Neuronal stem cell (in vitro differentiated cells): ENCODE data around the gene MACC1.

Experiments used
- DNase-seq: peaks from one replicate; pipeline ENCODE4 v3.0.0-alpha.2; 2013; ENCODE audit warnings: low spot score
- H2AFZ ChIP-seq: one replicate; pipeline ENCODE4 v1.6.1; 2013; ENCODE audit warnings: mild to moderate bottlenecking, low read length, inconsistent platforms
- H2AK5ac ChIP-seq: 2 replicates; pipeline ENCODE4 v1.6.1; 2013; ENCODE audit warnings: low read depth, mild to moderate bottlenecking, inconsistent platforms, low read length, moderate library complexity, mixed read lengths
- H2BK120ac ChIP-seq: 2 replicates; pipeline ENCODE4 v1.6.1; 2013; ENCODE audit warnings: low read depth, mild to moderate bottlenecking, inconsistent platforms, low read length, moderate library complexity, mixed read lengths
- H2BK12ac ChIP-seq: one replicate; pipeline ENCODE4 v1.6.1; 2013; ENCODE audit warnings: low read length, inconsistent platforms
- H2BK15ac ChIP-seq: 2 replicates; pipeline ENCODE4 v1.6.1; 2013; ENCODE audit warnings: mild to moderate bottlenecking, low read length, inconsistent platforms, mixed read lengths
- H2BK5ac ChIP-seq: one replicate; pipeline ENCODE4 v1.6.1; 2013; ENCODE audit warnings: inconsistent platforms, mild to moderate bottlenecking, low read length, moderate library complexity
- H3K14ac ChIP-seq: one replicate; pipeline ENCODE4 v1.6.1; 2013; ENCODE audit warnings: low read length, inconsistent platforms
- H3K18ac ChIP-seq: 2 replicates; pipeline ENCODE4 v1.6.1; 2013; ENCODE audit warnings: low read length, inconsistent platforms
- H3K23ac ChIP-seq: 2 replicates; pipeline ENCODE4 v1.6.1; 2013; ENCODE audit warnings: low read depth, mild to moderate bottlenecking, mixed read lengths, low read length, inconsistent platforms; ENCODE audit not compliant: poor library complexity
- H3K27ac ChIP-seq: replicated peaks from 3 replicates; pipeline ENCODE4 v1.5.1; 2013; ENCODE audit warnings: low read length, inconsistent platforms
- H3K27me3 ChIP-seq, 3 experiments: 2 replicates each; pipeline ENCODE4 v1.6.1; 2013; ENCODE audit warnings: low read length in 3 of 3, mild to moderate bottlenecking in 2 of 3, inconsistent platforms in 1 of 3, low read depth in 1 of 3, mixed read lengths in 1 of 3, moderate library complexity in 1 of 3; ENCODE audit not compliant: control insufficient read depth in 3 of 3, insufficient read depth in 3 of 3
- H3K36me3 ChIP-seq, 2 donors: replicated peaks in 1 of 2; 2 replicates each; pipeline ENCODE4 v1.6.1; 2013; ENCODE audit warnings: low read length in 2 of 2; ENCODE audit not compliant: control insufficient read depth in 2 of 2, insufficient read depth in 2 of 2
- H3K4ac ChIP-seq: 2 replicates; pipeline ENCODE4 v1.6.1; 2013; ENCODE audit warnings: inconsistent platforms, mild to moderate bottlenecking, low read length, moderate library complexity
- H3K4me1 ChIP-seq, 2 donors: 1 replicate in 1 of 2; 2 replicates in 1 of 2; pipeline ENCODE4 v1.6.1; 2013; ENCODE audit warnings: low read length in 2 of 2, low read depth in 1 of 2; ENCODE audit not compliant: control insufficient read depth in 2 of 2, insufficient read depth in 1 of 2
- H3K4me2 ChIP-seq: one replicate; pipeline ENCODE4 v1.6.1; 2013; ENCODE audit warnings: mild to moderate bottlenecking, low read length, inconsistent platforms; ENCODE audit not compliant: insufficient read depth, poor library complexity, severe bottlenecking
- H3K4me3 ChIP-seq, 2 donors: 2 replicates each; pipeline ENCODE4 v1.5.1; 2013; ENCODE audit warnings: low read length in 2 of 2, mild to moderate bottlenecking in 2 of 2, inconsistent platforms in 1 of 2, moderate library complexity in 1 of 2
- H3K79me1 ChIP-seq: one replicate; pipeline ENCODE4 v1.6.1; 2013; ENCODE audit warnings: low read depth, mild to moderate bottlenecking, inconsistent platforms, low read length, moderate library complexity
- H3K9ac ChIP-seq: one replicate; pipeline ENCODE4 v1.6.1; 2013; ENCODE audit warnings: mild to moderate bottlenecking, low read depth, low read length, inconsistent platforms; ENCODE audit not compliant: poor library complexity
- H3K9me3 ChIP-seq, 2 donors: replicated peaks in 1 of 2; 2 replicates each; pipeline versions ENCODE3 to v1.6.1; 2013; ENCODE audit warnings: low read length in 2 of 2, mild to moderate bottlenecking in 2 of 2, inconsistent platforms in 1 of 2, low read depth in 1 of 2, mixed read lengths in 1 of 2, moderate library complexity in 1 of 2; ENCODE audit not compliant: control insufficient read depth in 2 of 2, insufficient read depth in 1 of 2
- H4K8ac ChIP-seq: one replicate; pipeline ENCODE4 v1.6.1; 2013; ENCODE audit warnings: low read depth, mild to moderate bottlenecking, inconsistent platforms, low read length, moderate library complexity
- H4K91ac ChIP-seq: one replicate; pipeline ENCODE4 v1.6.1; 2013; ENCODE audit warnings: low read length, low read depth, mild to moderate bottlenecking, inconsistent platforms; ENCODE audit not compliant: poor library complexity
- WGBS, 2 donors: extraction: QIAGEN DNeasy Blood & Tissue Kit; methylation state at CpG; one replicate each; pipeline ENCODE4 v1.1.7; 2013; ENCODE audit warnings: missing lambda C conversion rate in 2 of 2, mixed read lengths in 1 of 2; ENCODE audit not compliant: insufficient read length in 2 of 2, insufficient replicate concordance in 1 of 2; ENCODE audit errors: extremely low coverage in 2 of 2; 5-methylcytosine and 5-hydroxymethylcytosine counted together

Gene MACC1

DNA sequence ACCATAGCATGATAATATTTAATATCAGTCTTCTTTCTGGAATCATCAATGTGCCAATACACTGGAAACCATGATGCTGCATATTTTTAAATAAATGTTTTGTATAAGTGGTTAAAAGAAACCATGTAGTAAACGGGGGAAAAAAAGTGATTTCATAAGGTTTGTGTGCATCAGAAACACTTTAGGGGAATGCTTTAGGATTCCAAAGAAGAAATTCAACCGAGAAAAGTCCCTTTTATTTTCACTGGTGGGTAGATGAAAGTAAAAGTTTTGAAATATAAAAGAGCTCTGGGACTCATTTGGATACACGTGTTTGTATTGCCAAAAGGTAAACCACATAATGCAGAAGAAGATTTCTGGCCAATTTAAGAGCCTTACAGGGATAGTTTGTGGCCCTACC lies 11.9 kb upstream of the MACC1 start:
- Histone ChIP-seq H4K8ac (no peak overlapping the region), H3K4me1 (peaks cover 0 to 16% of the 10 kb centered on the region in 2 donors), H2AFZ (no peak overlapping the region), H2BK15ac (no peak overlapping the region), H3K79me1 (no peaks in the 10 kb centered on the region), H3K4ac (no peak overlapping the region), H3K27ac (no peak overlapping the region), H3K27me3 (no peaks in the 10 kb centered on the region), H2AK5ac (no peak overlapping the region), H2BK5ac (no peak overlapping the region), H3K4me3 (no peak overlapping the region), H2BK120ac (no peak overlapping the region), H3K36me3 (no peaks in the 10 kb centered on the region), H3K9me3 (no peaks in the 10 kb centered on the region), H2BK12ac (no peak overlapping the region), H3K14ac (no peak overlapping the region), H3K9ac (no peak overlapping the region), H3K4me2 (no peak overlapping the region), H3K23ac (no peak overlapping the region), H4K91ac (no peak overlapping the region), H3K18ac (no peak overlapping the region)
- DNase-seq = no peak
- WGBS, 2 donors = 100% methylated on average over 1 of the region's 3 CpGs; no CpG with 5 or more reads in 1 of the 2 donors

DNA sequence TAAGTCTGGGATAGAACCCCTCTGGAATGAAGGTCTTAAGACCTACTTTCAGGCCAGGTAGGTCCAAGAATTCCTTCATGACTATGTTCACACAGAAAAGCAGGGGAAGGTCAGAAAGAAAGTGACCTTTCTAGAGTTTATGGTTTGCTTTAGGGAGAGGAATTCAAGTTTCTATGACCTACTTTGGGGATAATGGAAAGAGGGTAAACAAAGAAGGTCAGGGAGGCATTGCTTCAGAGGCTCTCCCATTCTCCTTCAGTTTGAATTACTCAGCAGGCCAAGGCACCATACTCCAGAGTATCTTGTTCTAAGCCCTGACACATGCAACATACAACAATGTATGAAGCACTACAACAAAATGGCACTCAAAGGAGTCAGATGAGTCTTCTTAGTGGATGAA lies 11.5 kb upstream of the MACC1 start:
- peaks cover 0 to 16% of the 10 kb centered on the region in 2 donors for H3K4me1 ChIP-seq
- no peak overlapping the region for H3K4me3 ChIP-seq
- no peaks in the 10 kb centered on the region for H3K79me1 ChIP-seq
- H2AK5ac ChIP-seq = no peak overlapping the region
- H3K4ac ChIP-seq = no peak overlapping the region
- H3K23ac ChIP-seq = no peak overlapping the region
- H3K27me3 ChIP-seq = no peaks in the 10 kb centered on the region
- no peak overlapping the region for H4K8ac ChIP-seq
- no peak overlapping the region for H2BK12ac ChIP-seq
- H3K9me3 ChIP-seq = no peaks in the 10 kb centered on the region
- H2AFZ ChIP-seq = peak overlapping the region; percentile 8
- no peak overlapping the region for H3K18ac ChIP-seq
- H4K91ac ChIP-seq = no peak overlapping the region
- H3K9ac ChIP-seq = no peak overlapping the region
- no peak overlapping the region for H3K27ac ChIP-seq
- no peak overlapping the region for H2BK5ac ChIP-seq
- no peak overlapping the region for H3K14ac ChIP-seq
- no peak overlapping the region for H2BK15ac ChIP-seq
- no peak overlapping the region for H3K4me2 ChIP-seq
- H3K36me3 ChIP-seq = no peaks in the 10 kb centered on the region
- no peak for DNase-seq
- no peak overlapping the region for H2BK120ac ChIP-seq

DNA sequence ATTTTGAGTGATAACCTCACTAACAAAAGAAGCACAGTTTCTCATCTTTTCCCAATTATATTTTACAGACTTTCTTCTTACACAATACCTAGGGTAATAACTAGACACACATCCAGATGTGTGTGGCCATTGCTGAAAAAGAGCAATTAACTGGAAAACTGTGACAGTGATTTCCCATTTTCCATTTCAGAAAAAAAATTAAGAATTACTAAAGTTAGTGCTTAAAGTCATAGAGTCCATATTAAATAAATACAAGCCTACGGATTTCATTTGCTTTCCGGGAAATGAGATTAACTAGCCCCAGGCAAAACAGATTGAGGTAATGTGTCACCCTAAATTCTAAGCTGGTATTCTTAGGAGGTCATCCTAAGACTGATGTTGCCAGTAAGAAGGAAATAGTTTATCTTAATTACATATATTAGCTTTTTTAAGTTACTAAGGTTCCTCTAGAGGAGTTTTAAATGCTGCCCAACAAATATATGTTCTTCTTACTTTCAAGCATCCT lies 10.2 kb upstream of the MACC1 start:
- WGBS, 2 donors = no CpG with 5 or more reads among the region's 2 CpGs

DNA sequence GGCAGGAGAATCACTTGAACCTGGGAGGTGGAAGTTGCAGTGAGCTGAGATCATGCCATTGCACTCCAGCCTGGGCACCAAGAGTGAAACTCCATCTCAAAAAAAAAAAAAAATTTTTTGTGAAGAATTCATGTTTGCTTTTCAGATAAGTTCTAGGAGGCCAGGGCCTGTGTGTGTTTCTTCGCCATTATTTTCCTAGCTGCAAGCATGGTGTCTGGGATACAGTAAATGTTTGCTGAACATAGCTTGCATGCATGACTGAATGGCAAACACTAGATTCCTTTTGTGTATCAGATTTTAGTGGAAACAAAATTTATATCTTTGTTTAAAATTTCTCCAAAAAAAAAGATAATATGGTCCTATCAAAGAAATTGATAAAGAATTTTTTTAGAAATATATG lies 9.7 kb upstream of the MACC1 start:
- no CpG with 5 or more reads among the region's 1 CpG for WGBS, 2 donors
- no peak for DNase-seq

More for the DNA sequence above, 10.2 kb upstream of the MACC1 start:
- Histone ChIP-seq H3K4ac (no peak overlapping the region), H4K8ac (no peak overlapping the region), H2AK5ac (no peak overlapping the region), H3K14ac (no peak overlapping the region), H4K91ac (no peak overlapping the region), H3K27ac (no peak overlapping the region), H2BK12ac (no peak overlapping the region), H3K79me1 (no peaks in the 10 kb centered on the region), H2BK120ac (no peak overlapping the region), H3K23ac (no peak overlapping the region), H3K4me1 (peaks cover 0 to 16% of the 10 kb centered on the region in 2 donors), H3K18ac (no peak overlapping the region), H2AFZ (no peak overlapping the region), H3K4me3 (no peak overlapping the region), H3K9ac (no peak overlapping the region), H3K36me3 (no peaks in the 10 kb centered on the region), H3K27me3 (no peaks in the 10 kb centered on the region), H3K9me3 (no peaks in the 10 kb centered on the region), H2BK15ac (no peak overlapping the region), H3K4me2 (no peak overlapping the region), H2BK5ac (no peak overlapping the region)
- DNase-seq = no peak

More for the DNA sequence above, 9.7 kb upstream of the MACC1 start:
- Histone ChIP-seq H3K4me2 (no peak overlapping the region), H3K18ac (no peak overlapping the region), H2AK5ac (no peak overlapping the region), H3K9ac (no peak overlapping the region), H3K4me1 (peaks cover 0 to 16% of the 10 kb centered on the region in 2 donors), H3K36me3 (no peaks in the 10 kb centered on the region), H3K79me1 (no peaks in the 10 kb centered on the region), H2BK15ac (no peak overlapping the region), H3K14ac (no peak overlapping the region), H3K27me3 (no peaks in the 10 kb centered on the region), H3K9me3 (no peaks in the 10 kb centered on the region), H2BK5ac (no peak overlapping the region), H4K8ac (no peak overlapping the region), H3K23ac (no peak overlapping the region), H2AFZ (no peak overlapping the region), H2BK120ac (no peak overlapping the region), H4K91ac (no peak overlapping the region), H3K27ac (no peak overlapping the region), H3K4ac (no peak overlapping the region), H3K4me3 (no peak overlapping the region), H2BK12ac (no peak overlapping the region)
